Heart right ventricle (tissue), 16 donors: ENCODE results near the gene RTL10. TPM values are rescaled to one million over a fixed set of nuclear protein-coding genes. Genes with fewer than 3 reads are reported as not detected.

Experiments
- ATAC-seq, 8 donors: fragments of 200-7000 bp; cut with Tn5 transposase; one replicate each; pipeline ENCODE4 v1.9.1; 2020; ENCODE audit warnings: mild to moderate bottlenecking in 8 of 8, moderate library complexity in 8 of 8, moderate number of reproducible peaks in 1 of 8
- DNase-seq, 2 donors: peaks; one replicate each; pipeline ENCODE4 v3.0.0-alpha.2; 2020
- H3K27ac ChIP-seq, 10 donors: fragments of 200-600 bp; sonication (generic) in 2 of 10; one replicate each; pipeline versions ENCODE4 v1.5.0 to v1.8.0; 2020 to 2022; ENCODE audit warnings: mild to moderate bottlenecking in 3 of 10
- H3K27me3 ChIP-seq, 7 donors: fragments of 200-600 bp; one replicate each; pipeline ENCODE4 v1.8.0; 2021 to 2022; ENCODE audit warnings: mild to moderate bottlenecking in 2 of 7
- H3K36me3 ChIP-seq, 9 donors: fragments of 200-600 bp; sonication (generic) in 1 of 9; one replicate each; pipeline versions ENCODE4 v1.5.0 to v1.8.0; 2020 to 2022; ENCODE audit warnings: mild to moderate bottlenecking in 2 of 9
- H3K4me1 ChIP-seq, 9 donors: fragments of 200-600 bp; sonication (generic) in 1 of 9; one replicate each; pipeline versions ENCODE4 v1.5.0 to v1.8.0; 2020 to 2022; ENCODE audit warnings: mild to moderate bottlenecking in 4 of 9
- H3K4me3 ChIP-seq, 10 donors: fragments of 200-600 bp; sonication (generic) in 2 of 10; one replicate each; pipeline versions ENCODE4 v1.5.0 to v1.8.0; 2020 to 2022; ENCODE audit warnings: mild to moderate bottlenecking in 7 of 10, moderate library complexity in 2 of 10
- H3K9me3 ChIP-seq, 11 donors: fragments of 200-600 bp in 10 of 11; sonication (generic) in 2 of 11; one replicate each; pipeline versions ENCODE4 v1.5.0 to v1.8.0; 2013 to 2022; ENCODE audit warnings: mild to moderate bottlenecking in 2 of 11, control low read depth in 1 of 11, moderate library complexity in 1 of 11
- CTCF ChIP-seq, 9 donors: fragments of 200-600 bp; sonication (generic) in 2 of 9; IDR thresholded peaks; one replicate each; pipeline versions ENCODE4 v1.5.0 to v1.8.0; 2021 to 2022; ENCODE audit warnings: antibody characterized with exemption in 9 of 9, mild to moderate bottlenecking in 5 of 9, moderate library complexity in 1 of 9
- WGBS, 2 donors: extraction: QIAGEN DNeasy Blood & Tissue Kit; methylation state at CpG; one replicate each; pipeline ENCODE4 v1.1.7; 2013; ENCODE audit warnings: inconsistent platforms in 1 of 2; 5-methylcytosine and 5-hydroxymethylcytosine counted together
- intact Hi-C, 10 donors: fragments of 100-400 bp; cut with DNase I; formaldehyde crosslinking; loops; one replicate each; pipeline versions ENCODE4 v1.11.1 to v1.14.2; 2022
- polyA plus RNA-seq, 2 donors: library from polyadenylated mRNA; stranded (reverse); fragments of 200-250 nt; gene quantifications; one replicate each; pipeline ENCODE4 v1.2.3, GENCODE V29; 2013
- total RNA-seq, 10 donors: library from RNA; stranded (reverse); fragmentation: NEBNext Ultra II Directional in 3 of 10; extraction: Animal tissue kit (Norgen Biotek cat#: 25700) in 3 of 10; gene quantifications; one replicate each; pipeline versions ENCODE4 v1.2.1 to v1.2.4, GENCODE V29; 2021 to 2023
- donor health status: Arrhythmogenic right ventricular cardiomyopathy.
- donor health status: ischemic (EF 13 %, LVEDD 7.1; RV severe dilation, severe dysfunction).
- donor health status: healthy with polysubstance abuse.
- donor health status: DM: no; HTN: yes; CAD: no.
- donor health status: DM: no; HTN: no; CAD: no.
- donor health status: ischemic (EF 25% LVEDD 6.9; RV normal size, moderate dysfunction).
- donor health status: ischemic (EF 25% LVEDD 5.7; RV mildly dilated, moderate dysfunction).
- donor health status: healthy.
- donor health status: DM: yes; HTN: yes; CAD: no.
- donor health status: Ischemic cardiomyopathy.
- donor health status: ischemic (EF 35%, LVEDD 5.7; RV mildly dilated, moderate dysfunction).
- donor health status: nonischemic (EF 11% LVEDD 7.7; RV severe dilation, severe dysfunction).
- donor health status: DM: yes; HTN: yes; CAD: no.
- donor health status: PGD.
- donor health status: ischemic (EF 29% LVEDD 5.4; RV normal size, mild dysfunction).
- donor health status: nonischemic (EF 23%, LVEDD 6.1; RV moderate dilation, normal function).

Gene RTL10
- total and polyA plus RNA-seq, 12 donors = 4.0 to 12.0 (median 7.1) TPM

- Histone ChIP-seq H3K36me3 (peaks cover 0 to 6% (median 0%) of the 10 kb centered on the region in 9 donors), H3K4me3 (no peak overlapping the region), H3K27ac (peak overlapping the region in 7 of 10 donors; percentile 13 to 76 (median 39)), H3K27me3 (no peaks in the 10 kb centered on the region), H3K4me1 (peaks cover 0 to 32% (median 23%) of the 10 kb centered on the region in 9 donors), H3K9me3 (peaks cover 0 to 6% (median 0%) of the 10 kb centered on the region in 11 donors)
- intact Hi-C loops = loop anchor here in 3 of 10 donors (5.0 to 10.0 kb wide), 4 partner anchors 48 to 90 kb away; no protein-coding TSS in a partner anchor
- peak in 1 of 9 donors; percentile 12 for TF ChIP-seq CTCF (IDR thresholded peaks at IDR 0.05)
- 48 to 65% methylated on average over 18 of the region's 18 CpGs for WGBS, 2 donors
- peak; percentile 59 to 83 (median 66) for ATAC-seq
- DNase-seq = peak; percentile 29 to 59
Measured at GRCh38 chr22:19844377-19845053, 10.2 kb downstream of the RTL10 start.

GRCh38 chr22:19843857-19844376, 10.8 kb downstream of the RTL10 start:
- TF ChIP-seq CTCF (IDR thresholded peaks at IDR 0.05) = no peak
- Histone ChIP-seq H3K4me1 (peaks cover 0 to 32% (median 23%) of the 10 kb centered on the region in 9 donors), H3K27me3 (no peaks in the 10 kb centered on the region), H3K36me3 (peaks cover 0 to 4% (median 0%) of the 10 kb centered on the region in 9 donors), H3K27ac (peak overlapping the region in 7 of 10 donors; percentile 13 to 76 (median 39)), H3K9me3 (peaks cover 0 to 6% (median 0%) of the 10 kb centered on the region in 11 donors), H3K4me3 (no peak overlapping the region)
- ATAC-seq (peak in 7 of 8 donors; percentile 8 to 37 (median 18)), DNase-seq (no peak)
- 82% methylated on average over 11 of the region's 11 CpGs for WGBS, 2 donors
- intact Hi-C loops = loop anchor here in 3 of 10 donors (5.0 to 10.0 kb wide), 4 partner anchors 48 to 89 kb away; no protein-coding TSS in a partner anchor

- H3K4me1 ChIP-seq = peaks cover 0 to 32% (median 23%) of the 10 kb centered on the region in 9 donors
- peaks cover 0 to 4% (median 0%) of the 10 kb centered on the region in 9 donors for H3K36me3 ChIP-seq
- H3K9me3 ChIP-seq = peaks cover 0 to 6% (median 0%) of the 10 kb centered on the region in 11 donors
- no peak for TF ChIP-seq CTCF (IDR thresholded peaks at IDR 0.05)
- intact Hi-C loops = loop anchor here in 3 of 10 donors (5.0 to 10.0 kb wide), 4 partner anchors 49 to 88 kb away; no protein-coding TSS in a partner anchor
- ATAC-seq (peak in 2 of 8 donors; percentile 10 to 32), DNase-seq (no peak)
- no peaks in the 10 kb centered on the region for H3K27me3 ChIP-seq
- peak overlapping the region in 2 of 10 donors; percentile 42 to 76 for H3K27ac ChIP-seq
- 52 to 64% methylated on average over 27 of the region's 27 CpGs for WGBS, 2 donors
- no peak overlapping the region for H3K4me3 ChIP-seq
Measured at GRCh38 chr22:19843107-19843856, 11.4 kb downstream of the RTL10 start.
